Choroid plexus epithelial cell (primary cell): Measurements from ENCODE around the gene NEMP1.
"Not testable (repeated sequence)": the region's sequence is repeated elsewhere in the genome, so short reads cannot be mapped to it uniquely, and the experiment has no call there.

Experiments
- DNase-seq: peaks from one replicate; pipeline ENCODE4 v3.0.0-alpha.2; 2010; ENCODE audit warnings: low read depth
- H3K4me3 ChIP-seq: 2 replicates; pipeline ENCODE4 v1.5.1; 2011; ENCODE audit warnings: low read depth, mild to moderate bottlenecking, control low read depth, low read length, moderate library complexity
- TF ChIP-seq, protein P1 (sequence below): conservative IDR thresholded peaks from 2 replicates; pipeline ENCODE4 v1.5.1; 2011; ENCODE audit warnings: low read depth, mild to moderate bottlenecking, control low read depth, inconsistent platforms, low read length, moderate library complexity

NEMP1 gene

DNA sequence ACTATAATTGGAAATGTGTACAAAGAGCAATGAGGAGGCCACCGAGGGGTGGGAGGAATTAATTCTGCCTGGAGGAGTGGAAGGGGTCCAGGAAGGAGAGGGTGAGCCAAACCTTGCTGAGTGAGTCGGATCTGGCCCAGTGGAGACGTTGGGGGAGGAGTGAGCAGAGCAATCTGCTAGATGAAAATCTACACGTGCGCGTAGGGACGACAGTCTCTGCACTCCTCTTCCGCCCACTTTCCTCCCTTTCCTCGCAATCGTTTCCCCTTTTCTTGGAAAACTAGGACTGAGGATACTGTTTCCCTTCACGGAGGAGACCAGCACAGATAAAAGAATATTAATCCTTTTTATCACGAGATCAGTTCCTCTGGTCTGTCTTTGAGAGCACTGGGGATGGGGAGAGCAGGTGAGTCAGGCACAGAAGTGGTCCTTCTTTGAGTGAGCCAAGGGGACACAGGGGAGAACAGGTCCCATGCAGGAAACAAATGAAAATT, 7.5 kb upstream of the NEMP1 start:
- peak; percentile 41 for DNase-seq
- TF ChIP-seq, protein P1, sequence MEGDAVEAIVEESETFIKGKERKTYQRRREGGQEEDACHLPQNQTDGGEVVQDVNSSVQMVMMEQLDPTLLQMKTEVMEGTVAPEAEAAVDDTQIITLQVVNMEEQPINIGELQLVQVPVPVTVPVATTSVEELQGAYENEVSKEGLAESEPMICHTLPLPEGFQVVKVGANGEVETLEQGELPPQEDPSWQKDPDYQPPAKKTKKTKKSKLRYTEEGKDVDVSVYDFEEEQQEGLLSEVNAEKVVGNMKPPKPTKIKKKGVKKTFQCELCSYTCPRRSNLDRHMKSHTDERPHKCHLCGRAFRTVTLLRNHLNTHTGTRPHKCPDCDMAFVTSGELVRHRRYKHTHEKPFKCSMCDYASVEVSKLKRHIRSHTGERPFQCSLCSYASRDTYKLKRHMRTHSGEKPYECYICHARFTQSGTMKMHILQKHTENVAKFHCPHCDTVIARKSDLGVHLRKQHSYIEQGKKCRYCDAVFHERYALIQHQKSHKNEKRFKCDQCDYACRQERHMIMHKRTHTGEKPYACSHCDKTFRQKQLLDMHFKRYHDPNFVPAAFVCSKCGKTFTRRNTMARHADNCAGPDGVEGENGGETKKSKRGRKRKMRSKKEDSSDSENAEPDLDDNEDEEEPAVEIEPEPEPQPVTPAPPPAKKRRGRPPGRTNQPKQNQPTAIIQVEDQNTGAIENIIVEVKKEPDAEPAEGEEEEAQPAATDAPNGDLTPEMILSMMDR, result no peak
- H3K4me3 ChIP-seq, result peak overlapping the region; percentile 69

DNA sequence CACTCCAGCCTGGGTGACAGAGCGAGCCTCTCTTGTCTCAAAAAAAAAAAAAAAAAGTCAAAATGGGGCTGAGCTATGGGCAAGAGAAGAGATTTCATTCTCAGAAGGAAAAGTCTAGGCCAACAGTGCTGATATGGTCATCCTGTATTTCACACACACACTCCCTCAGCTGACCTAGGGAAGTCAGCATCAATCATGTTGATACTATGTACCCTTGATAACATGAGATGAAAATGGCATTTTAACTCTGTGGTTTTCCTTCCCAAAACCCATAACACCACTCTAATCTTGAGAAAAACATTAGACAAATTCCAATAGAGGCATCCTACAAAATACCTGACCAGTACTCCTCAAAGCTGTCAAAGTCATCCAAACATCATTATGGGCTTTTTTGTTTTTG, 2.3 kb upstream of the NEMP1 start:
- TF ChIP-seq, protein P1, result no peak
- H3K4me3 ChIP-seq, result no peak overlapping the region
- DNase-seq, result no peak

DNA sequence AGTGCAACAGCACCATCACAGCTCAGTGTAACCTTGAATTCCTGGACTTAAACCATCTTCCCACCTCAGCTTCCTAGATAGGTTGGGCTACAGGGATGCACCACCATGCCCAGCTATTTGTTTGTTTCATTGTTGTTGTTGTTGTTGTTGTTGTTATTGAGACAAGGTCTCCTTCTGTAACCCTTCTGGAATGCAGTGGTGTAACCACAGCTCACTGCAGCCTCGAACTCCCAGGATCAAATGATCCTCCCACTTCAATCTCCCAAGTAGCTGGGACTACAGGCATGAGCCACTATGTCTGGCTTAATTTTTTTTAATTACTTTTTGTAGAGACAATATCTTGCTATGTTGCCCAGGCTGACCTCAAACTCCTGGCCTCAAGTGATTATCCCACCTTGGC, 1.2 kb upstream of the NEMP1 start:
- TF ChIP-seq, protein P1, result no peak
- no peak for DNase-seq
- H3K4me3 ChIP-seq, result no peak overlapping the region

DNA sequence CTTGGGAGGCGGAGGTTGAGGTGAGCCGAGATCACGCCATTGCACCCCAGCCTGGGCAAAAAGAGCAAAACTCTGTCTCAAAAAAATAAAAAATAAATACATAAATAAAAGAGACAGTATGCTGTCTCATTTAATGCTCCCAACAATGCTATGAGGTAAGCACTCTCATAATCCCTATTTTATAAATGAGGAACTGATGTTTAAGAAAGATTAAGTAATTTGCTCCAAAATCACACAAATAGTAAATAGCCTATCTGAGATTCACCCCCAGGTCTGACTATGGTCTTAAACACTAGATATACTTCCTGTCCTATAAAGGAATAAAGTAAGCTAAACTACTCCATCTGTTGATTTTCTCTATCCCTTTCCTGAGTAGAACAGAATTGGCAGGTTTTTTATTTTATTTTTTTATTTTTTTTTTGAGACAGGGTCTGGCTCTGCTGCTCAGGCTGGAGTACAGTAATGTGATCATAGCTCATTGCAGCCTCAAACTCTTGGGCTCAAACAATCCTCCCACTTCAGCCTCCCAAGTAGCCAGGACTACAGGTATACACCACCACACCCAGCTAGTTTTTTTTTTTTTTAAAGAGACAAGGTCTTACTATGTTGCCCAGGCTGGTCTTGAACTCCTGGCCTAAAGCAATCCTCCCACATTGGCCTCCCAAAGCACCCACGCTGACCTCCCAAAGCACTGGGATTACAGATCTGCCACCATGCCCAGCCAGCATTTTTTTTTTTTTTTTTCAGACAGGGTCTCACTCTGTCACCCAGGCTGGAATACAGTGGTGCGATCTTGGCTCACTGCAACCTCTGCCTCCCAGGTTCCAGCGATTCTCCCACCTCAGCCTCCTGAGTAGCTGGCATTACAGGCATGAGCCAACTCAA, 4.8 kb downstream of the NEMP1 start:
- not testable (repeated sequence) for DNase-seq, H3K4me3 ChIP-seq

DNA sequence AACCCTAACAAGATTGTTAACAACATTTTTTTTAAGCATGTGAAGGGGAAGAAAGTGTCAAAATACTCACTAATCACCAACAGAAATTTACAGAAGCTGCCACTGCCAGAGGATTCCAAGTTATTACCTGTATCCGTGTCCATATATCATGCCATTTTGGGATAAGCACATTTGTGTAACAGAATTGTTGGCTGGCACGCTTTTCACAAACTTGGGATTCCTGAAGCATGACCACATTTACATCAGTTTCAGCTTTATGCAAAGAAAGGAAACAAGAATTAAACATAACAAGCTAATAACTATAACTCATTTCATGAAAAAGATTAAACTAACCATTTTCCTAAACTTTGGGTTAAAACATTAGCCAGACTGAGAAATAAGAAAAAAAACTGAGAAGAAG, 5.9 kb downstream of the NEMP1 start:
- no peak overlapping the region for H3K4me3 ChIP-seq
- peak; percentile 23 for DNase-seq
- TF ChIP-seq, protein P1, result no peak

DNA sequence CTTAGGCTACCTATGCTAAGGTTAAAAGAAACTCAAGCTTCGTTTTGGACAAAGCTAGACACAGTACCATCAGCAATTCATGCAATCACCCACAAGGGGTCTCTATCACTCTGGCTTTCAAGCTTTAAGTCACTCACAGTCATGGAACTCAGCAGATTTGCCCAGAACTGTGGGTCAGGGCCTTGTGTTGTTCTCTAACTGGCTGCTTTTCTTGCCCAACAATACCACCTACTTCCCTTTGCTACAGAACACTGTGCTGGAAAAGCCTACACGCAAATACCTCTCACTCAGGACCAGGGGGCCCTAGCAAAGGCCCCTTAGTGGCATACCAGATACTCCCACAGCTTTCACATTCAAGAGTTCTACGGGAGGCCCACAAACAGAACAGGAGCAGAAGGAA, 9.1 kb downstream of the NEMP1 start:
- peak; percentile 96 for DNase-seq
- H3K4me3 ChIP-seq, result no peak overlapping the region
- TF ChIP-seq, protein P1, result peak; percentile 91

DNA sequence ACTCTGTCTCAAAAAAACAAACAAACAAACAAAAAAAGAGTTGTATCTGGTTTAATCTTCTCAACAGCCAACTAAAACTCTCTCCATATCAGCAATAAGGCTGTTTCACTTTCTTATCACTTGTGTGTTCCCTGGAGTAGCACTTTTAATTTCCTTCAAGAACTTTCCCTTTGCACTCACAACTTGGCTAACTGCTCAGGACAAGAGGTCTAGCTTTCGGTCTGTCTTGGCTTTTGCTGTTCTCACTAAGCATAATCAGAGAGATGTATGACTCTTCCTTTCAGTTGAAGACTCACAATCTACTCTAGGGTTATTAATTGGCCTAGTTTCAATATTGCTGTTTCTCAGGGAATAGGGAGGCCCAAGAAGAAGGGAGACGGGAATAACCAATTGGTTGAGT, 12.3 kb downstream of the NEMP1 start:
- TF ChIP-seq, protein P1, result no peak

More for the DNA sequence above, 12.3 kb downstream of the NEMP1 start:
- no peak overlapping the region for H3K4me3 ChIP-seq
- no peak for DNase-seq
